H9 (cell line): ENCODE data around the gene TMEM80. TPM values are rescaled to one million over a fixed set of nuclear protein-coding genes. Genes with fewer than 3 reads are reported as not detected.
"Not testable (repeated sequence)": the region's sequence is repeated elsewhere in the genome, so short reads cannot be mapped to it uniquely, and the experiment has no call there.

ENCODE experiments used
- DNase-seq: peaks from one replicate; pipeline ENCODE4 v3.0.0-alpha.2; 2017
- H2AFZ ChIP-seq: one replicate; pipeline ENCODE4 v1.6.1; 2013; ENCODE audit warnings: mild to moderate bottlenecking, low read length, control low read depth, moderate library complexity
- H2AK5ac ChIP-seq: 2 replicates; pipeline ENCODE4 v1.6.1; 2013; ENCODE audit warnings: low read length, control low read depth, mixed read lengths; ENCODE audit not compliant: insufficient read length
- H2BK120ac ChIP-seq: one replicate; pipeline ENCODE4 v1.6.1; 2013; ENCODE audit warnings: low read depth, mild to moderate bottlenecking, low read length, control low read depth, inconsistent platforms; ENCODE audit not compliant: poor library complexity, severe bottlenecking
- H2BK12ac ChIP-seq: 2 replicates; pipeline ENCODE4 v1.6.1; 2013; ENCODE audit warnings: low read length, control low read depth, mixed read lengths, low read depth; ENCODE audit not compliant: insufficient read length
- H2BK15ac ChIP-seq: 2 replicates; pipeline ENCODE4 v1.6.1; 2013; ENCODE audit warnings: low read depth, low read length, control low read depth
- H2BK20ac ChIP-seq: one replicate; pipeline ENCODE4 v1.6.1; 2013; ENCODE audit warnings: low read depth, mild to moderate bottlenecking, low read length, control low read depth, inconsistent platforms; ENCODE audit not compliant: poor library complexity, severe bottlenecking
- H2BK5ac ChIP-seq: 2 replicates; pipeline ENCODE4 v1.6.1; 2013; ENCODE audit warnings: low read length, control low read depth, mixed read lengths; ENCODE audit not compliant: insufficient read length
- H3K14ac ChIP-seq: 2 replicates; pipeline ENCODE4 v1.6.1; 2013; ENCODE audit warnings: low read length, control low read depth; ENCODE audit not compliant: insufficient read depth
- H3K18ac ChIP-seq: 2 replicates; pipeline ENCODE4 v1.6.1; 2013; ENCODE audit warnings: low read depth, mild to moderate bottlenecking, mixed read lengths, low read length, control low read depth; ENCODE audit not compliant: insufficient read length
- H3K23ac ChIP-seq: 2 replicates; pipeline ENCODE4 v1.6.1; 2013; ENCODE audit warnings: low read length, control low read depth, mixed read lengths, low read depth; ENCODE audit not compliant: insufficient read length
- H3K23me2 ChIP-seq: 2 replicates; pipeline ENCODE4 v1.6.1; 2013; ENCODE audit warnings: low read depth, mild to moderate bottlenecking, mixed read lengths, low read length, control low read depth; ENCODE audit not compliant: insufficient read length, poor library complexity, severe bottlenecking
- H3K27ac ChIP-seq: 2 replicates; pipeline ENCODE4 v1.5.1; 2013; ENCODE audit warnings: low read length, control low read depth, mixed read lengths, low read depth; ENCODE audit not compliant: insufficient read length
- H3K27me3 ChIP-seq: 2 replicates; pipeline ENCODE4 v1.6.1; 2013; ENCODE audit warnings: low read length, control low read depth, inconsistent platforms; ENCODE audit not compliant: insufficient read depth
- H3K4ac ChIP-seq: 2 replicates; pipeline ENCODE4 v1.6.1; 2013; ENCODE audit warnings: low read depth, mild to moderate bottlenecking, control low read depth, inconsistent platforms, low read length, moderate library complexity
- H3K4me1 ChIP-seq: 2 replicates; pipeline ENCODE4 v1.6.1; 2013; ENCODE audit warnings: low read length, control low read depth, inconsistent platforms; ENCODE audit not compliant: insufficient read depth
- H3K4me2 ChIP-seq: 2 replicates; pipeline ENCODE4 v1.6.1; 2013; ENCODE audit warnings: low read length, control low read depth, mixed read lengths; ENCODE audit not compliant: insufficient read length, insufficient read depth
- H3K56ac ChIP-seq: 2 replicates; pipeline ENCODE4 v1.6.1; 2013; ENCODE audit warnings: low read depth, mild to moderate bottlenecking, mixed read lengths, low read length, control low read depth; ENCODE audit not compliant: insufficient read length
- H3K79me1 ChIP-seq: 2 replicates; pipeline ENCODE4 v1.6.1; 2013; ENCODE audit warnings: low read depth, mild to moderate bottlenecking, moderate library complexity, low read length, control low read depth, inconsistent platforms; ENCODE audit not compliant: insufficient read depth, poor library complexity, severe bottlenecking
- H3K79me2 ChIP-seq: 2 replicates; pipeline ENCODE4 v1.6.1; 2013; ENCODE audit warnings: low read length, control low read depth, inconsistent platforms; ENCODE audit not compliant: insufficient read depth
- H3K9ac ChIP-seq: 2 replicates; pipeline ENCODE4 v1.6.1; 2013; ENCODE audit warnings: low read length, control low read depth, mixed read lengths; ENCODE audit not compliant: insufficient read length; ENCODE audit errors: extremely low read depth
- H3K9me3 ChIP-seq: one replicate; pipeline ENCODE4 v1.6.1; 2013; ENCODE audit warnings: low read depth, low read length, inconsistent platforms; ENCODE audit not compliant: control insufficient read depth
- H3T11ph ChIP-seq: one replicate; pipeline ENCODE4 v1.6.1; 2013; ENCODE audit warnings: mild to moderate bottlenecking, low read length, control low read depth, inconsistent platforms
- H4K20me1 ChIP-seq: one replicate; pipeline ENCODE4 v1.6.1; 2013; ENCODE audit not compliant: control insufficient read depth, insufficient read length, insufficient read depth
- H4K5ac ChIP-seq: 2 replicates; pipeline ENCODE4 v1.6.1; 2013; ENCODE audit warnings: low read depth, mild to moderate bottlenecking, mixed read lengths, low read length, control low read depth; ENCODE audit not compliant: insufficient read length
- H4K8ac ChIP-seq: replicated peaks from 2 replicates; pipeline ENCODE4 v1.6.1; 2013; ENCODE audit warnings: low read length, control low read depth, mixed read lengths, low read depth; ENCODE audit not compliant: insufficient read length
- H4K91ac ChIP-seq: 2 replicates; pipeline ENCODE4 v1.6.1; 2013; ENCODE audit warnings: low read depth, mild to moderate bottlenecking, moderate library complexity, mixed read lengths, low read length, control low read depth; ENCODE audit not compliant: insufficient read length
- H3K27ac Mint-ChIP-seq, 3 experiments: 2 replicates in 2 of 3; 3 replicates in 1 of 3; pipeline ENCODE4 v1.8.0; 2020 to 2021; ENCODE audit warnings: mixed read lengths in 3 of 3, mild to moderate bottlenecking in 1 of 3, moderate library complexity in 1 of 3
- H3K27me3 Mint-ChIP-seq: 2 replicates; pipeline ENCODE4 v1.8.0; 2021; ENCODE audit warnings: low read depth, mild to moderate bottlenecking, moderate library complexity, mixed read lengths
- H3K36me3 Mint-ChIP-seq, 3 experiments: 2 replicates in 2 of 3; 3 replicates in 1 of 3; pipeline ENCODE4 v1.8.0; 2020 to 2021; ENCODE audit warnings: low read depth in 3 of 3, mixed read lengths in 3 of 3; ENCODE audit not compliant: insufficient read depth in 1 of 3
- H3K4me1 Mint-ChIP-seq, 2 experiments: 2 replicates each; pipeline ENCODE4 v1.8.0; 2020; ENCODE audit warnings: mixed read lengths in 2 of 2
- H3K4me3 Mint-ChIP-seq, 2 experiments: 2 replicates in 1 of 2; 3 replicates in 1 of 2; pipeline ENCODE4 v1.8.0; 2020 to 2021; ENCODE audit warnings: mild to moderate bottlenecking in 2 of 2, mixed read lengths in 2 of 2, moderate library complexity in 1 of 2
- H3K9me3 Mint-ChIP-seq, 2 experiments: 2 replicates in 1 of 2; 3 replicates in 1 of 2; pipeline ENCODE4 v1.8.0; 2020; ENCODE audit warnings: mild to moderate bottlenecking in 2 of 2, mixed read lengths in 2 of 2, moderate library complexity in 1 of 2
- WGBS: extraction: QIAGEN DNeasy Blood & Tissue Kit; methylation state at CpG from one replicate; pipeline ENCODE4 v1.1.7; 2013; ENCODE audit warnings: missing lambda C conversion rate, low lambda C conversion rate, mixed read lengths; ENCODE audit not compliant: insufficient read length; ENCODE audit errors: extremely low coverage; 5-methylcytosine and 5-hydroxymethylcytosine counted together
- total RNA-seq: library from RNA; stranded (reverse); gene quantifications from 2 replicates; pipeline ENCODE4 v1.2.1, GENCODE V29; 2021
- TF ChIP-seq, protein P1 (sequence below): fragments of 200-600 bp; sonication (generic); conservative IDR thresholded peaks from 3 replicates; pipeline ENCODE4 v1.8.0; 2021; ENCODE audit warnings: antibody characterized with exemption, mild to moderate bottlenecking

Gene TMEM80
- total RNA-seq, 1 experiment from 2014 or later, result 23.6 TPM

DNA sequence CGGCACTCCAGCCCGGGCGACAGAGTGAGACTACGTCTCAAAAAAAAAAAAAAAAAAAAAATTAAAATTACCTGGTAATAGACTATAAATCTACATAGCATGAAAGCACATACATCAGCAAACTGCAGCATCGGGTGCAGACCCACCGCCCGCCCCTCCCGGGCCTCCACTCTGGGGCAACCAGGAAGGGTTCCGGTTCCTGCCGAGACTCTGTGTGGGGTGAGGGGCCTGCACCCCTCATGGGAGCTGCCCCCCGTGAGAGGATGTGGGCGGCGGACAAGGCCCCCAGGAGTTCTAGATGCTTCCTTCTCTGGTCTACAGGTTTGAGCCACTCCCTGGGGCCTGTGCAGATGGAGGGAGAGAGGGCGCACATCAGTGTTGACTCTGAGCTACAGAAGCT is 49.4 kb upstream of the TMEM80 start:
- no peak overlapping the region for H2BK20ac ChIP-seq
- H2BK15ac ChIP-seq, result no peak overlapping the region
- H3K14ac ChIP-seq, result no peak overlapping the region; the same call in 1 of the 2 replicates
- H3K9ac ChIP-seq, result no peak overlapping the region
- no peak overlapping the region for H2AFZ ChIP-seq
- H4K8ac ChIP-seq, result no peak overlapping the region
- H3K4me1 ChIP-seq, result no peaks in the 10 kb centered on the region
- no peaks in the 10 kb centered on the region for H3K23me2 ChIP-seq
- H2AK5ac ChIP-seq, result no peak overlapping the region
- no peak overlapping the region for H2BK5ac ChIP-seq
- H3K56ac ChIP-seq, result no peak overlapping the region
- no peak overlapping the region for H4K5ac ChIP-seq
- no peak overlapping the region for H3K23ac ChIP-seq
- H2BK12ac ChIP-seq, result no peak overlapping the region
- no CpG with 5 or more reads among the region's 14 CpGs for WGBS
- no peaks in the 10 kb centered on the region for H3K9me3 ChIP-seq
- H3K4me3 Mint-ChIP-seq, result no peak overlapping the region
- H3K27ac Mint-ChIP-seq, result no peak overlapping the region
- H3K79me2 ChIP-seq, result no peaks in the 10 kb centered on the region
- TF ChIP-seq, protein P1, sequence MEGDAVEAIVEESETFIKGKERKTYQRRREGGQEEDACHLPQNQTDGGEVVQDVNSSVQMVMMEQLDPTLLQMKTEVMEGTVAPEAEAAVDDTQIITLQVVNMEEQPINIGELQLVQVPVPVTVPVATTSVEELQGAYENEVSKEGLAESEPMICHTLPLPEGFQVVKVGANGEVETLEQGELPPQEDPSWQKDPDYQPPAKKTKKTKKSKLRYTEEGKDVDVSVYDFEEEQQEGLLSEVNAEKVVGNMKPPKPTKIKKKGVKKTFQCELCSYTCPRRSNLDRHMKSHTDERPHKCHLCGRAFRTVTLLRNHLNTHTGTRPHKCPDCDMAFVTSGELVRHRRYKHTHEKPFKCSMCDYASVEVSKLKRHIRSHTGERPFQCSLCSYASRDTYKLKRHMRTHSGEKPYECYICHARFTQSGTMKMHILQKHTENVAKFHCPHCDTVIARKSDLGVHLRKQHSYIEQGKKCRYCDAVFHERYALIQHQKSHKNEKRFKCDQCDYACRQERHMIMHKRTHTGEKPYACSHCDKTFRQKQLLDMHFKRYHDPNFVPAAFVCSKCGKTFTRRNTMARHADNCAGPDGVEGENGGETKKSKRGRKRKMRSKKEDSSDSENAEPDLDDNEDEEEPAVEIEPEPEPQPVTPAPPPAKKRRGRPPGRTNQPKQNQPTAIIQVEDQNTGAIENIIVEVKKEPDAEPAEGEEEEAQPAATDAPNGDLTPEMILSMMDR, result no peak
- H3K4ac ChIP-seq, result no peak overlapping the region
- no peaks in the 10 kb centered on the region for H3K27me3 Mint-ChIP-seq
- no peaks in the 10 kb centered on the region for H3K79me1 ChIP-seq
- no peak overlapping the region for H3T11ph ChIP-seq
- no peaks in the 10 kb centered on the region for H3K9me3 Mint-ChIP-seq
- no peak overlapping the region for H4K91ac ChIP-seq
- no peak overlapping the region for H3K27ac ChIP-seq
- H3K27me3 ChIP-seq, result no peaks in the 10 kb centered on the region
- no peak overlapping the region for H3K18ac ChIP-seq
- H3K4me2 ChIP-seq, result no peak overlapping the region
- no peak overlapping the region for H2BK120ac ChIP-seq
- H3K36me3 Mint-ChIP-seq, result peaks cover 7 to 51% (median 30%) of the 10 kb centered on the region in 3 experiments
- H4K20me1 ChIP-seq, result no peaks in the 10 kb centered on the region
- H3K4me1 Mint-ChIP-seq, result peaks cover 2% of the 10 kb centered on the region in 2 experiments; a peak in 1 of 4 replicates
- DNase-seq, result no peak

DNA sequence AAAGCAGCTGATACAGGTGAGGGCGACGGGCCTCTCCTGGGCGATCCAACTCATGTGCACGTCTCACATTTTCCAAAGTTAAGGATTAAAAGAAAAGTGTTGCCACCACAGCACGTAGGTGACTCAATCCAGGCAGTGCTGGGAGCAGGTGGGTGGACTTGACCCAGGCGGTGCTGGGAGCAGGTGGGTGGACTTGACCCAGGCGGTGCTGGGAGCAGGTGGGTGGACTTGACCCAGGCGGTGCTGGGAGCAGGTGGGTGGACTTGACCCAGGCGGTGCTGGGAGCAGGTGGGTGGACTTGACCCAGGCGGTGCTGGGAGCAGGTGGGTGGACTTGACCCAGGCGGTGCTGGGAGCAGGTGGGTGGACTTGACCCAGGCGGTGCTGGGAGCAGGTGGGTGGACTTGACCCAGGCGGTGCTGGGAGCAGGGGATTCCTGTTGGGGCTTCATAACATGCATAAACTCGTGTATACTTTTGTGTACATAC is 47.9 kb upstream of the TMEM80 start:
- not testable (repeated sequence) for H3K9me3 Mint-ChIP-seq, H2BK12ac ChIP-seq, H3K27ac ChIP-seq, H3K4me2 ChIP-seq, H3K4me1 ChIP-seq, H3K79me2 ChIP-seq, H3K27me3 Mint-ChIP-seq, H3K4ac ChIP-seq, H3K9me3 ChIP-seq, H3K23ac ChIP-seq, H2AK5ac ChIP-seq, H2BK20ac ChIP-seq, H2BK120ac ChIP-seq, H3K56ac ChIP-seq, H3K23me2 ChIP-seq, H3K27ac Mint-ChIP-seq, H3K79me1 ChIP-seq, H3K4me3 Mint-ChIP-seq, H3K18ac ChIP-seq, H2AFZ ChIP-seq, H2BK15ac ChIP-seq, H3K27me3 ChIP-seq, H3K14ac ChIP-seq, DNase-seq, H3K9ac ChIP-seq, H4K20me1 ChIP-seq, H4K8ac ChIP-seq, H3K4me1 Mint-ChIP-seq, H2BK5ac ChIP-seq, H4K5ac ChIP-seq, H3T11ph ChIP-seq, H4K91ac ChIP-seq
- peaks cover 19 to 58% (median 41%) of the 10 kb centered on the region in 3 experiments for H3K36me3 Mint-ChIP-seq
- WGBS, result no CpG with 5 or more reads among the region's 14 CpGs
